ENCODE results near the gene PITPNM3. TPM values are rescaled to one million over a fixed set of nuclear protein-coding genes. Genes with fewer than 3 reads are reported as not detected.

Gene PITPNM3
- total and polyA plus RNA-seq, 2 of the 13 experiments (the other 11 are each of a cell fraction or from before 2014, with no cell fraction given), result 0.13 to 0.29 TPM

GRCh38 chr17:6474376-6474775 lies 82.0 kb downstream of the PITPNM3 start (continued):
- TF ChIP-seq IRF1 (CRISPR knock-in tag; IDR thresholded peaks at IDR 0.05; ENCODE audit: low read depth), result no peak
- no peak for TF ChIP-seq KDM5B (CRISPR knock-in tag; IDR thresholded peaks at IDR 0.05; ENCODE audit: borderline replicate concordance)
- no peak for TF ChIP-seq ZNF7 (CRISPR knock-in tag; IDR thresholded peaks at IDR 0.05)
- TF ChIP-seq NFYC (CRISPR knock-in tag; IDR thresholded peaks at IDR 0.05), result no peak
- TF ChIP-seq ZNF326 (CRISPR knock-in tag; IDR thresholded peaks at IDR 0.05; ENCODE audit: borderline replicate concordance), result no peak

- intact Hi-C loops (cut with micrococcal nuclease; ENCODE audit: unreplicated experiment) (loop anchor here (2.0 to 10.0 kb wide), 3 partner anchors 82 to 176 kb away; partner anchors contain the start of genes KIAA0753, PITPNM3 and TXNDC17), in situ Hi-C loops (cut with HindIII; ENCODE audit: extremely low pct_ligation_motif_present, low pct_unique_long_range_greater_than_20kb) (loop anchor here (5.0 kb wide), 1 partner anchor 169 kb away; the partner anchor contains the start of genes KIAA0753 and TXNDC17)
- Histone ChIP-seq H3K4me3 (replicated peaks in 1 of 3; ENCODE audit: insufficient read depth in 1 of 3, low read depth in 2 of 3, low read length in 3 of 3) (no peak overlapping the region), H3K27ac (ENCODE audit: extremely low read length, insufficient read depth, low read length) (no peak overlapping the region), H3K36me3 (replicated peaks in 1 of 2; ENCODE audit: control insufficient read depth in 1 of 2, insufficient read depth in 2 of 2, low read length in 2 of 2) (no peaks in the 10 kb centered on the region), H4K20me1 (ENCODE audit: insufficient read depth, low read length) (no peaks in the 10 kb centered on the region), H3K79me2 (ENCODE audit: insufficient read depth, low read length) (no peaks in the 10 kb centered on the region), H3K9ac (ENCODE audit: insufficient read depth, low read depth, low read length) (no peak overlapping the region), H2AFZ (ENCODE audit: low read length) (no peak overlapping the region), H3K4me2 (ENCODE audit: low read depth, low read length) (no peak overlapping the region), H3K27me3 (ENCODE audit: control insufficient read depth in 1 of 2, insufficient read depth in 2 of 2, low read length in 2 of 2) (no peaks in the 10 kb centered on the region), H3K4me1 (ENCODE audit: insufficient read depth, low read length) (no peaks in the 10 kb centered on the region), H3K9me3 (ENCODE audit: low read length) (no peaks in the 10 kb centered on the region)
- CTCF ChIA-PET (ENCODE audit: low intra/inter-chr PET ratio, low total read pairs), result interaction anchor here (0.8 kb wide), 2 partner anchors 175 to 532 kb away, joined by 5 read pairs; no protein-coding TSS in a partner anchor
- POLR2A ChIA-PET, result no interaction called here
- DNase-seq (ENCODE audit: low spot score), result peak; percentile 50
- WGBS (ENCODE audit: low lambda C conversion rate), result 41% methylated on average over 11 of the region's 14 CpGs
- no TSS peak for BruUV-seq (replicated peaks)
- ATAC-seq, result peak; percentile 88
- FAIRE-seq, result peak; percentile 87
- TF ChIP-seq ZBTB33 (CRISPR knock-in tag; IDR thresholded peaks at IDR 0.05) (no peak), ZNF614 (CRISPR knock-in tag; IDR thresholded peaks at IDR 0.05; ENCODE audit: borderline replicate concordance) (peak; percentile 24; the same call in 1 of the 2 replicates), DNMT1 (CRISPR knock-in tag; IDR thresholded peaks at IDR 0.05) (no peak), MAZ (IDR thresholded peaks at IDR 0.05; ENCODE audit: borderline replicate concordance, low read depth, low read length) (no peak), MAZ (CRISPR knock-in tag; IDR thresholded peaks at IDR 0.05; ENCODE audit: low read depth) (peak; percentile 36; the same call in 1 of the 2 replicates), GATAD1 (CRISPR knock-in tag; IDR thresholded peaks at IDR 0.05) (peak; percentile 42; the same call in 1 of the 2 replicates), NCOR1 (IDR thresholded peaks at IDR 0.05; ENCODE audit: borderline replicate concordance, low read length) (no peak), ZNF274 (CRISPR knock-in tag; IDR thresholded peaks at IDR 0.05) (0 out of 2 replicates have a peak, but pooled peaks have one; percentile 38), ZNF574 (CRISPR knock-in tag; IDR thresholded peaks at IDR 0.05) (peak; percentile 44; the same call in 1 of the 2 replicates), KDM2A (CRISPR knock-in tag; IDR thresholded peaks at IDR 0.05; ENCODE audit: borderline replicate concordance, low read depth) (peak; percentile 61)
Measured at GRCh38 chr17:6473128-6473767, 83.1 kb downstream of the PITPNM3 start.

Measured in HepG2 (cell line).